Measurements from ENCODE around the gene FNTB. TPM values are rescaled to one million over a fixed set of nuclear protein-coding genes. Genes with fewer than 3 reads are reported as not detected.

The FNTB gene
- total RNA-seq, 2 donors from 2014 or later, result 14.4 to 17.1 TPM

DNA sequence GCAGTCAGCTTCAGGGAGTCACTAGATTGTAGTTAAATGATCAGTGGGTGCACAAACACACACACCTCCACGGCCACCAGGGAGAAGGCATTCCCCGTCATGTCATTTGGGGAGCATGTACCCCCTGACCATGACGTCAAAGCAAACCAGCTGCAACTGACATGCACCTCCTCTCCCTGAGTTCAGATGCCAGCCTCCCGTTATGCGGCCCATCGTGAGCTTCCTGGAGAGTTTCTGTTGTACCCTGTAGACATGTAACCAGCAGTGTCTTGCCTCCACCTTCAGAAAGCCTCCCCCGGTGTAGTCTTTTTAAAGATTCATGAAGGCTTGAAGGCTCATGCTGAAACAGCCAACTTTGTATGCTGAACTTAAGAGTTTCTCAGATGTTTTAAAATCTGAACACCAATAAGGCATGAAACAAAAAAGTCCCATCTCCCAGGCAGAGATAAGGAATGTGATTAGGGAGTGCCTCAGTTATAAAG is 54.8 kb downstream of the FNTB start:
- no peak for DNase-seq
- Mint-ChIP-seq H3K4me1 (ENCODE audit: low read depth) (peaks cover 8% of the 10 kb centered on the region), H3K27me3 (ENCODE audit: low read depth) (no peaks in the 10 kb centered on the region), H3K36me3 (ENCODE audit: insufficient read depth in 2 of 2) (peaks cover 0 to 3% of the 10 kb centered on the region in 2 donors), H3K27ac (no peak overlapping the region), H3K4me3 (no peak overlapping the region), H3K9me3 (no peaks in the 10 kb centered on the region)
- ATAC-seq (replicated peaks in 1 of 2), result no peak

DNA sequence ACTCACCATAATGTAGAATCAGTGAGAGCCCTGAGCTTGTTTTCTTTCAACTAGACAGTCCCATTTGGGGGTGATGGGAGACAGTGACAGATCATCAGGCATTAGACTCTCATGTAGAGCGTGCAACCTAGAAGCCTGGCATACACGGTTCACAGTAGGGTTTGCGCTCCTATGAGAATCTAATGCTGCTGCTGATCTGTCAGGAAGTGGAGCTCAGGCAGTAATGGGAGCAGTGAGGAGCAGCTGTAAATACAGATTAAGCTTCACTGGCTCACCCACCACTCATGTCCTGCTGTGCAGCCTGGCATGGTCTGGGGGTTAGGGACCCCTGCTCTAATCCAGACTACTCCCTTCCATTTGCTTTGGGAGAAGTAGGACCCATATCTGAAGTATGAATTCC is 55.6 kb downstream of the FNTB start:
- H3K36me3 Mint-ChIP-seq (ENCODE audit: insufficient read depth in 2 of 2), result peaks cover 0 to 3% of the 10 kb centered on the region in 2 donors
- no peak for ATAC-seq (replicated peaks in 1 of 2)
- no peak overlapping the region for H3K4me3 Mint-ChIP-seq
- H3K9me3 Mint-ChIP-seq, result no peaks in the 10 kb centered on the region
- H3K4me1 Mint-ChIP-seq (ENCODE audit: low read depth), result peaks cover 8% of the 10 kb centered on the region
- DNase-seq, result no peak
- no peaks in the 10 kb centered on the region for H3K27me3 Mint-ChIP-seq (ENCODE audit: low read depth)
- no peak overlapping the region for H3K27ac Mint-ChIP-seq

DNA sequence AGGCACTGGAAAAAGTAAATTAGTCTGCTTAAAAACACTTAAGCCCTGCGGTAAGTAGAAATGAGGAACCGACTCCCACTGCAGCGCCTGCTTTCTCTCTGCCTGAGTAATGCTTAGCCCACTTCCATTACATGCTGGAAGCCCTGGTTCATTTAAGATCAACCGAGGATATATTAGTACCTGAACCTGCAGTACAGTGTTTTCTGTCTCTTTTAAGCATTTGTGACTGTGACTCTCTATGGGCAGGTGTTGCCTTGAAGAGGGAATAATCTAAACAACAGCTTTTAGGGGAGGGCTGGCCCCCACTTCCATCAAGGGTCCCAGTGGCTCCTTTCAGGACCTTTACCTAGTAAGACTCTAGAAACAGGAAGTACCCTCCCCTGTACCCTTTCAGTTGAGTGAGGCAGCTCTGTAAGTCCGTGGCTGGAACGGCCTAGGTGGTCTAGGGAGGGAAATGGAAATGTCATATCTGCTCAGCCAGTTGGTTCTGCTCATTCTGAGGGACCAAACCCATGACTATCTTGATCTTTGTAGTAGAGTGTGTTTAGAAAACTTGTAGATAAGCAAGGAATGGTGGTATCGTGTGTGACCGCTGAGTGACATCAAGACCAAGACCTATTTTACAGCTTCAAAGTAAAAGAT is 56.2 kb downstream of the FNTB start:
- H3K4me3 Mint-ChIP-seq, result no peak overlapping the region
- peaks cover 8% of the 10 kb centered on the region for H3K4me1 Mint-ChIP-seq (ENCODE audit: low read depth)
- H3K36me3 Mint-ChIP-seq (ENCODE audit: insufficient read depth in 2 of 2), result peaks cover 0 to 6% of the 10 kb centered on the region in 2 donors
- H3K9me3 Mint-ChIP-seq, result no peaks in the 10 kb centered on the region
- no peak overlapping the region for H3K27ac Mint-ChIP-seq
- DNase-seq (no peak), ATAC-seq (replicated peaks in 1 of 2) (no peak)
- no peaks in the 10 kb centered on the region for H3K27me3 Mint-ChIP-seq (ENCODE audit: low read depth)

DNA sequence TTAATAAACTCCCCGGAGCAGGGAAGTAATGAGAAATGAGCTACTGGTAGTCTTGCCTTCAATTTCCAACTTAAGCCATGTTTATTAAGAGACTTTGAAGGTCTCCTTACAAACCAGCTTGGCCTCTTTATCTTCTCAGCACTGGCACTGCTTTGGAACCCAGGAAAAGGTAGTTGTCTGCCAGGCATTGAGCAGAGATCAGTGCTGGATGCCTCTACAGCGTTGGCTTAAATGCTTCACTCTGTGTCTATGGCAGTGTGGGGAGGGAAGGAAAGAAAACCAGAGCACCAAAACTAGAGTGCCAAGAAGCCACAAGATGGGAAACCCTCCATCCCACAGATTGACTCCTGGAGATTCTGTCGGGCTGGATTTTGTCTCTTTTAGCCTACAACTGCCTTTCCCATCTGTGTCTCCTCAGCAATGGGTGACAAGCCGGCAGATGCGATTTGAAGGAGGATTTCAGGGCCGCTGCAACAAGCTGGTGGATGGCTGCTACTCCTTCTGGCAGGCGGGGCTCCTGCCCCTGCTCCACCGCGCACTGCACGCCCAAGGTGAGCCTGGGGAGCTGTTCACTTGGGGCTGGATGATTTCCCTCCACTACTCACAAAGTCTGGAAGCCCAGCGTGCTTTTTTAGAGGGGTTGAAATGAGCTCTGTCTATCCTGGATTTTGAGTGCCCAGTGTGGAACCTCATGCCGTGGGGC is 57.3 kb downstream of the FNTB start:
- Mint-ChIP-seq H3K4me3 (no peak overlapping the region), H3K9me3 (no peaks in the 10 kb centered on the region), H3K27ac (no peak overlapping the region), H3K27me3 (ENCODE audit: low read depth) (no peaks in the 10 kb centered on the region), H3K36me3 (ENCODE audit: insufficient read depth in 2 of 2) (peaks cover 0 to 6% of the 10 kb centered on the region in 2 donors), H3K4me1 (ENCODE audit: low read depth) (peaks cover 8% of the 10 kb centered on the region)
- no peak for DNase-seq
- peak in 1 of 2 donors; percentile 4 for ATAC-seq (replicated peaks in 1 of 2)

DNA sequence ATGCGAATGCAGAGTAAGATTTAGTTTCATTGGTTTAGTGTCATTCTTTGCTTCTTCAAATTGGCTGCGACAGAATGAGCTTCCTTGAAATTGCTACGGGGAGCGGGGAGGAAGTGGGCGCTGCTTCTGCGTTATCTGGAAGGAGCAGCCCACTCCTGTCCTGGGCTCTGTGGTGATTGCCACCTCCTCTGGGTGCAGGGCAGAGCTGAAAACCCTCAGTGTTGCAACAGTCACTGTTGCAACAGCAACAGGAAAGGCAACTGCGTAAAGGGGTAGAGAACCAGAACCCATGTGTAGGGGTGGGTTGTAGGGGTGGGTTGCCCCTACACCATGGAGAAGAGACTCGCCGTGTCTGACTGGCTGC is 57.9 kb downstream of the FNTB start:
- DNase-seq, result no peak
- Mint-ChIP-seq H3K27me3 (ENCODE audit: low read depth) (no peaks in the 10 kb centered on the region), H3K9me3 (no peaks in the 10 kb centered on the region), H3K4me3 (no peak overlapping the region), H3K36me3 (ENCODE audit: insufficient read depth in 2 of 2) (peaks cover 0 to 6% of the 10 kb centered on the region in 2 donors), H3K27ac (no peak overlapping the region), H3K4me1 (ENCODE audit: low read depth) (peaks cover 8% of the 10 kb centered on the region)
- peak; percentile 25 to 35 for ATAC-seq (replicated peaks in 1 of 2)

DNA sequence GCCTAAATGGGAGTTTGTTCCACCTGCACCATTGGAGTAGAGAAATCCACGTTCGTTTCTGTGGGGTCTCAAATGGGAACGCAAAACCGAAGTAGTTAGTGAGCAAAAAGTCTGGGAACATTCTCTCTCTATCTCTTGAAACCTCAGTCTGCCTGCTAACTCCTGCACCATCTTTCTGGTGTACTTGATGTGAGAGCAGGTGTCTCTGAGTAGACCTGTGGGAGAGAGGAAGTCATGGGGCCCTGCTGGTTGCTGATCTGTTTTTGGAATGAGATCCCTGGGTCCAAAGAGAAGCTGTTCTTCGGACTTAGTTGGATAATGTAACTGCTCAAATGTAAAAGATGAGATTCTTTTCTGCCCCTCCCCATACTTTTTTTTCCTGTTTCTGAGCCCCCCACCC is 58.3 kb downstream of the FNTB start:
- no peaks in the 10 kb centered on the region for H3K9me3 Mint-ChIP-seq
- H3K27ac Mint-ChIP-seq, result no peak overlapping the region
- no peak overlapping the region for H3K4me3 Mint-ChIP-seq
- H3K27me3 Mint-ChIP-seq (ENCODE audit: low read depth), result no peaks in the 10 kb centered on the region
- H3K4me1 Mint-ChIP-seq (ENCODE audit: low read depth), result peaks cover 8% of the 10 kb centered on the region
- H3K36me3 Mint-ChIP-seq (ENCODE audit: insufficient read depth in 2 of 2), result peaks cover 0 to 6% of the 10 kb centered on the region in 2 donors
- ATAC-seq (replicated peaks in 1 of 2) (no peak), DNase-seq (no peak)

DNA sequence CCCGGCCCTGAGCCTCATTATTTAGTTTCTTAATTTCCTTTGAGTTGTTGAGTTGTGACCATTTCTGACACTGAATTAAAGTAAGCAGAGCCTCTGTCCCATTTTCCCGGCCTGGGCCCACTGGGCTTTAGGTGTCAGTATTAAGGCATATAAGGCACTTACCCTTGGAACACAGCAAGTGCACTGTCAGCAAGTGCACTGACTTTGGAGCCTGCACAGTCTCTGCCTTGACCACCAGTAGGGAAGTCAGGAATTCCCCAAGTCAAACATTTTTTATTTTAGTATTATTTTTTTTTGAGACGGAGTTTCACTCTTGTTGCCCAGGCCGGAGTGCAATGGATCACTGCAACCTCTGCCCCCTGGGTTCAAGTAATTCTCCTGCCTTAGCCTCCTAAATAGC is 59.0 kb downstream of the FNTB start:
- no peak overlapping the region for H3K27ac Mint-ChIP-seq

DNA sequence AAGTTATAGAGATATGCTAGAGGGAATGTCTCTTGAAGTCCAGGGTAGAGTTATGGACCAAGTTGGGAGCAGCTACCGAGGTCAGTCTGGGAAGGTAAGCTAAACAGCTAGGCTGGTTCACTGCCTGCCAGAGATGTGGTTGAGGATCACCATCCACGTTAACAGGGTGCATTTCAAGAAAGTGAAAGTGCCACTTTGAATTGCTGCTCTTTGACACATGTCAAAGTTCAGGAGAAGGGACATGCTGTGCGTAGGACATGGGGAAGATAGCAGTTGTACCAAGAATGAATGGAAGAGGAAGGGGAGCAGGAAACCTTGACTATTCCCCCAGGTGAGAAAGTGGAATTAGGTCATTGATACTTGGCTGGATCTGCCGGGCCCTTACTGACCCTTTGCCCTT is 66.1 kb downstream of the FNTB start:
- H3K27me3 Mint-ChIP-seq (ENCODE audit: low read depth), result no peaks in the 10 kb centered on the region
- H3K9me3 Mint-ChIP-seq, result no peaks in the 10 kb centered on the region
- H3K4me1 Mint-ChIP-seq (ENCODE audit: low read depth), result no peaks in the 10 kb centered on the region
- H3K27ac Mint-ChIP-seq, result peak overlapping the region; percentile 0
- peaks cover 3 to 6% of the 10 kb centered on the region in 2 donors for H3K36me3 Mint-ChIP-seq (ENCODE audit: insufficient read depth in 2 of 2)
- ATAC-seq (replicated peaks in 1 of 2) (no peak), DNase-seq (no peak)
- H3K4me3 Mint-ChIP-seq, result no peak overlapping the region

More for the DNA sequence above, 59.0 kb downstream of the FNTB start:
- peaks cover 8% of the 10 kb centered on the region for H3K4me1 Mint-ChIP-seq (ENCODE audit: low read depth)
- no peak overlapping the region for H3K4me3 Mint-ChIP-seq
- ATAC-seq (replicated peaks in 1 of 2) (no peak), DNase-seq (no peak)
- no peaks in the 10 kb centered on the region for H3K9me3 Mint-ChIP-seq
- peaks cover 0 to 6% of the 10 kb centered on the region in 2 donors for H3K36me3 Mint-ChIP-seq (ENCODE audit: insufficient read depth in 2 of 2)
- H3K27me3 Mint-ChIP-seq (ENCODE audit: low read depth), result no peaks in the 10 kb centered on the region

DNA sequence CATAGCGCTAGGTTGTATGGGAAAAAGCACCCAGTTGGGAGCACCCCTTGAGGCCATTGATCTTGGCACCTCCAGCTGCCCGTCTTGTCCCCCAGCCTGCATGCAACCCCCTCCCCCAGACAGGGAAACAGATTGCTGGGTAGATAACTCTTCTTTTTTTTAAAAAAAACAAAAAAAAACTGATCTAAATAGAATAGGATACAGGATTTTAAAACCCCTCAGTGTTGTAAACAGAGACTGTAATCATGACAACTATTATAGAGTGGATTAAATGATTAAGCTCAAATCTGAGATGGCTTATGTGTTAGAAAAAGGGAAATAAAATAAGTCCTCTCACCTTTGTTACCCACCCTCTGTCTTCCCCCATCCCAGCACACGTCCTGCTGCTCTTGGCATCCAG is 66.8 kb downstream of the FNTB start:
- H3K9me3 Mint-ChIP-seq, result no peaks in the 10 kb centered on the region
- H3K4me1 Mint-ChIP-seq (ENCODE audit: low read depth), result no peaks in the 10 kb centered on the region
- no peak overlapping the region for H3K27ac Mint-ChIP-seq
- no peak overlapping the region for H3K4me3 Mint-ChIP-seq
- peaks cover 4 to 9% of the 10 kb centered on the region in 2 donors for H3K36me3 Mint-ChIP-seq (ENCODE audit: insufficient read depth in 2 of 2)
- no peak for DNase-seq
- no peaks in the 10 kb centered on the region for H3K27me3 Mint-ChIP-seq (ENCODE audit: low read depth)
- ATAC-seq (replicated peaks in 1 of 2), result no peak

DNA sequence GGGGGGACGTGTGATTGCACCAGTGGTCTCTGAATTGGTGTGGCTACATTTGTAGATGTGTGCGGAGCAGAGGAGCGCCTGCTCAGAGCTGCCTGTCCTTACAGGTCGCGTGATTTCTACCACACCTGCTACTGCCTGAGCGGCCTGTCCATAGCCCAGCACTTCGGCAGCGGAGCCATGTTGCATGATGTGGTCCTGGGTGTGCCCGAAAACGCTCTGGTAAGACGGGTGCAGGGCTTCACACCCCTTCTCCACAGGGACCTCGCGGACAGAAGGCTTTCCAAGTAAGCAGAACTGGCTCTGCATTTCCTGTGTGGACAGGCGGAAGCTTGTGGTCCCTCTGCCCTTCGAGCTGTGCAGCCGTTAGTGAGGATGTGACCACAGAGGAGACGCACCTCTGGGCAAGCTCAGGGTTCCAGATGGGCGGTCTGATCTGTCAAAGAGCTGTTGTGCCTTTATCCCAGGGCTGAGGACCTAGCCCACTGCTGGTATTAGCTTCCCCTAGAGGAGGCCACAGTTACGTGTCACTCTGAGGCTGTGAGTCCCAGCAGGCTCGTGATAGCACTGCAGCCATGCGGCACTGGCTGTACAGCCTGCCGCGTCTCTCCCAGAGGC is 67.9 kb downstream of the FNTB start:
- no peaks in the 10 kb centered on the region for H3K4me1 Mint-ChIP-seq (ENCODE audit: low read depth)
- H3K4me3 Mint-ChIP-seq, result no peak overlapping the region
- H3K27ac Mint-ChIP-seq, result no peak overlapping the region
- DNase-seq (no peak), ATAC-seq (replicated peaks in 1 of 2) (no peak)
- no peaks in the 10 kb centered on the region for H3K27me3 Mint-ChIP-seq (ENCODE audit: low read depth)
- peaks cover 5 to 14% of the 10 kb centered on the region in 2 donors for H3K36me3 Mint-ChIP-seq (ENCODE audit: insufficient read depth in 2 of 2)
- no peaks in the 10 kb centered on the region for H3K9me3 Mint-ChIP-seq

DNA sequence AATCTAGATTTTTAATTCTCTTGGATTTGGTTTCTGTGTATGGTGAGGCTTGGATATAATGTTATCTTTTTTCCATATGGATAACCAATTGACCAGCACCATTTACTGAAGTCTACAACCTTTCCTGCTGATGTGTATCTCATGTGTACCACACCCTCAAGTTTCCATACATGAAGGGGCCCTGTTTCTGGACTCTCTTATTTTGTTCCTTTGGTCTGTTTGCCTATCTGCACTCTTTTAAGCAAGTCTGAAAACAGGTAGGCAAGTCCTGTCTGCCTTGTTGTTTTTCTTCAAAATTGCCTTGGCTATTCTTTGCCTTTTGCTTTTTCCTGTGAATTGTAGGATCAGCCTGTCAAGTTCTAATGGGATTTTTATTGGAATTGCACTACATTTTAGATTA is 71.0 kb downstream of the FNTB start:
- DNase-seq (no peak), ATAC-seq (replicated peaks in 1 of 2) (no peak)
- Mint-ChIP-seq H3K27me3 (ENCODE audit: low read depth) (no peaks in the 10 kb centered on the region), H3K4me1 (ENCODE audit: low read depth) (no peaks in the 10 kb centered on the region), H3K36me3 (ENCODE audit: insufficient read depth in 2 of 2) (peaks cover 5 to 14% of the 10 kb centered on the region in 2 donors), H3K27ac (peak overlapping the region; percentile 60), H3K9me3 (no peaks in the 10 kb centered on the region), H3K4me3 (no peak overlapping the region)

DNA sequence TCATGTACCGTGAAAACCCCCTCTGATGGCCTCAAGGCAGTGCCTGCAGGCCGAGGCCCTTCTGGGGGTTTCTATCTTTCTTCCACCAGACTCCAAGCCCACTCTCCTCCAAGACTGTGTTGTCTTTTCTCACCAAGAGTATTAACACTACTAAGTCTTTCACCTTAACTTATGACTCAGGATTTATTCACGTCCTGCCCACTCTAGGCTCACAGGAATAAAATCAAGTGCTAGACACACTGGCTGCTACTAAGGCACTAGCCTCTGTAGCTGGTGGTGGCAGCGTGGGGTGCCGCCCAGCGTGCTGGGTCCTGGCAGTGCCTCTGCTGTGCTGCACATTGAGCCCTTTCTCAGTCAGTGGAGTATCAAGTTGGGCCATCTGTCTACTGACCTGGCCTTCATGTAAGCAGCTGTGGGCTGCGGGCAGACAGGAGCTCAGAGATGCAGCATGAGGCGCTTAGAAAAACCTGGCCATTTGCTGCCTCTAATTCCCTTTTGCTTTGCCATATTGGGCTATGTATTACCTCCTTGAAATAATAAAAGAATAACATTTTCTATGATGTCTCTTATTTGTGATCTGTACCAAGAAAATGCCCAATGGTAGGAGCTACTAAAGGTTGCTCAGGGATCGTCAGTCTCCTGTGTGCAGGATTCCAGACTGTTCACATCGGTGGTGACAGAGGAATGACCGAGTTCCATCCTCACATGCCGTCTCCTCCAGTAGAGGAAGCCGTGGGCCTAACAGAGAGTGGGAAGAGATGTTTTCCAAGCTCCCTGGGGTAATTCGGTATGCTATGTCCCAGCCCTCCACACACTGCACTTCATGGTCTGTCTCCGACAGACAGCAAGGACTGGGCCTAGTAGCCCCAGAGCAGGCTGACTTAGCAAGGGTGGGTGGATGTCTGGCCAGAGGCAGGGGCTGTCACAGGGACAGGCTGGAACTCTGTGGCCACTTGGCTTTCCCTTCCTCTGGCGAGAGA is 75.7 kb downstream of the FNTB start:
- no peaks in the 10 kb centered on the region for H3K4me1 Mint-ChIP-seq (ENCODE audit: low read depth)
- peaks cover 3 to 20% of the 10 kb centered on the region in 2 donors for H3K36me3 Mint-ChIP-seq (ENCODE audit: insufficient read depth in 2 of 2)
- no peaks in the 10 kb centered on the region for H3K9me3 Mint-ChIP-seq
- H3K27ac Mint-ChIP-seq, result no peak overlapping the region
- no peak overlapping the region for H3K4me3 Mint-ChIP-seq
- DNase-seq (no peak), ATAC-seq (replicated peaks in 1 of 2) (no peak)
- no peaks in the 10 kb centered on the region for H3K27me3 Mint-ChIP-seq (ENCODE audit: low read depth)
